HG03159 (cell line): ENCODE data around the gene ZIC2.
"Not testable (repeated sequence)": the region's sequence is repeated elsewhere in the genome, so short reads cannot be mapped to it uniquely, and the experiment has no call there.

Source experiments
- ATAC-seq: cut with Tn5 transposase; IDR thresholded peaks from one replicate; pipeline ENCODE4 v1.9.1; 2021; ENCODE audit warnings: mild to moderate bottlenecking, moderate library complexity; ENCODE audit not compliant: unreplicated experiment

Gene ZIC2

DNA sequence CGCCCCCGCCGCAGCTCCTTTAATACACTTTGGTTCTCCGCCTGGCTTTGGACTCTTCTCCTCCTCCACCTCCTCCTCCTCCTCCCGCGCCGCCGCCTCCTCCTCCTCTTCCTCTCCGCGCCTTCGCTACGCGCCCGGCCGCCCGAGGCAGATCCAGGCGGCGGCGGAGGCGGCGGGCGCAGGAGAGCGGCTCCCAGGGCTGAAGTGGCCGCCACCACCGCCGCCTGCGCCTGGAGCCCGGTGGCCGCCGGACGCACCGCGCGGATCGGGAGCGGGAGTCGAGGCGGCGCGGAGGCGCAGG, at the start of gene ZIC2:
Gene ZIC2, plus strand, starts transcription at position 50 of the 301 bp plus-strand sequence. CDS start 281 bp downstream, outside the sequence.
- ATAC-seq = no peak

DNA sequence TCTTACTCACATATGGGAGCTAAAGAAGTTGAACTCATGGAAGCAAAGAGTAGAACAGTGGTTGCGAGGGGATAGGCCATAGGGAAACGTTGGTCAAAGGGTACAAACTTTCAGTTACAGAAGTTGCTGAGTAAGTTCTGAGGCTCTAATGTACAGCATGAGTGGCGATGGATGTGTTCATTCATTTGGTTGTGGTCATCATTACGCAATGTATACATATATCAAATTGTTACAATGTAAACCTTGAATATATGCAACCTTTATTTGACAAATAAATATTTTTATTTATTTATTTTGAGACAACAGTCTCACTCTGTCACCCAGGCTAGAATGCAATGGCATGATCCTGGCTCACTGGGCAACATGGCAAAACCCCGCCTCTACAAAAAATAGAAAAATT, 48.7 kb upstream of the ZIC2 start:
- ATAC-seq = no peak

DNA sequence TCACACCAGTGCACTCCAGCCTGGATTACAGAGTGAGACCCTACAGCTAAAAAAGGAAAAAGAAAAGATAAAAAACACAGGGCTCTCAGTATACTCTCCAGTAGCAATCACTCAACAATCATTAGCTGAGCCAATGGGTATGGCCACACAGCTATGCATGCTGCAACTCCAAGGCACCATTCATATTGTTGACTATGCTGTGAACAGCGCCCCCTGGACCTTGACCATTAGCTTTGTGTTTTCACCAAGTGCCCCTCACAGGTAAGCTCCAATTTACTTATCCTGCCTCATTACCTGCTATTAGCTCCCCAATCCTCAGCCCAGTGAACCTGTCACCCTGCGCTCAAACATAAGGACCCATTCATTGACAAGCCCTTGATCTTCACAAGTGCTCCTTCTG, 45.8 kb upstream of the ZIC2 start:
- ATAC-seq = no peak

DNA sequence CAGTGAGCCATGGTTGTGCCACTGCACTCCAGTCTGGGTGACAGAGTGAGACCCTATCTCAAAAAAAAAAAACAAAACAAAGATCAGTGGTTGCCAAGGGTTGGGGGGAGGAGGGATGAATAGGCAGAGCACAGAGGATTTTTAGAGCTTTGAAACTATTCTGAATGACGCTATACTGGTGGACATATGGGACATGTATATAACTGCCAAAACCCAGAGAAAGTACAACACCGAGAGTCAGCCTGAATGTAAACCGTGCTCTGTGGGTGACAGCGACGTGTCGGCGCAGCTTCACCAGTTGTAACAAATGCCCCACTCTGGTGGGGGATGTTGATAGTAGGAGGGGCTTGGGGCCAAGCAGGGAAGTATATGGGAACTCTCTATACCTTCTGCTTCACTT, 42.9 kb upstream of the ZIC2 start:
- ATAC-seq = no peak

DNA sequence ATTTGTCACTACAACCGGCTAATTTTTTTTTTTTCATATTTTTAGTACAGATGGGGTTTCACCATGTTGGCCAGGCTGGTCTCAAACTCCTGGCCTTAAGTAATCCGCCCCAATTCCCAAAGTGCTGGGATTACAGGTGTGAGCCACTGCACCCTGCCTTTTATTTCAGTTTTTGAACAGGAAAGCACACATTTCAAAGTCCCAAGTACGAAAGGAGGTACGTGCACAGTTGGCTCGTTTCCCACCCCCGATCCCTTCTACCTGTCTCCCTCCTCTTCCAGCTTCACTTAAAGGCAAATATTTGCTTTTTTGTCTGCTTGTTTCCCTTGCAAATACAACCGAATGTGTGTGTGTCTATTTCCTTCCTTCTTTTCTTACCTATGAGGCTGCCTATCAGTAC, 40.5 kb upstream of the ZIC2 start:
- no peak for ATAC-seq

DNA sequence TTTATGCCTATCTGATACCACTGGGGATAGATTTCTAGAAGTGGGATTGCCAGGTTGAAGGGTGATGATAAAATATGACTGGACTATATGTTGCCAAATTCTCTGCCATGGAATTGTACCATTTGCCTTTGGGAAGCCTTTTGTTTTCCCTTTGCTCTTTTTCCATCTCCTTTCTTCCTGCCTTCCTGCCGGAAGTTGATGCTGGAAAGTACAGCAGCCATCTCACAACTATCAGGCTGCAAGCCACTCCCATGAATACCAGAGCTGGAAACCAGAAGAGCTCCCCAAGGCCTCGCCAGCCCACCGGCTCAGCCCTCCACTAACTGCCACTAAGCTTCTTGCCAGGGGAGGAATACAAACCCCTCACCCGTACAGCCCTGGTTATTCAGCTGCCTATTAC, 39.7 kb upstream of the ZIC2 start:
- ATAC-seq = no peak

DNA sequence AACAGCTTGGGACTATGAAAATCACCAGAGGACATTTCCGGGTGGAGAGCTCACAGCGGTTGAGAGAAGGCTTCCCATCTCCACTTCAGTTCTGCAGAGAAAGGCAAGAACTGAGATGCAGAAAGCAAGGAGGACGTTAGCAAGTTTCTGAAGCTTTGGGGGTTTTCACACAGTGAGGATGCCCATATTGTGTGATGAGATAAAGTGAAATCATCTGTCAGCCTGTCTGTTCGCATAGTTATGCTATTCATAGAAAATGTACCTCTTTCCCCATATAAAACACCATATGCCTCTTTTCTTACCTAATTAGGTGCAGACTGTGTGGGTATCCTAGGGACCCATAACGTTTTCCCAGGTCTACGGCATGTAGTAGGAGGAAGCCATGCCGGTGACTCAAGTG, 37.5 kb upstream of the ZIC2 start:
- no peak for ATAC-seq

DNA sequence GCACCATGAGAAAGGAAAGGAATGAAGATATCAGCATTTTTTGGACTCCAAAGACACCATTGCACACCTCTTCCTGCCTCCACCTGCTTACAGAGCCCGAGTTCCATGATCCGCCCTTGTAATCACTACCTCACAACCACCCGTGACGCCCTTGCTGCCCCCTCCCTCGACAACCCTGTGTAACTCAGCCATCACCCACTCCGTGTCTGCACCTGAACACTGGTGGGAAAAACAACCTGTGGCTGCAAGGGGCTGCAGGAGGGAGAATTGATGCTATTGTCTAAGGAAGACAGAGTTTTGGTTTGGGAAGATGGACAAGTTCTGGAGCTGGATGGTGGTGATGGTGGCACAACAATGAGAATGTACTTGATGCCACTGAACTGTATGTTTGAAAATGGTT, 37.0 kb upstream of the ZIC2 start:
- no peak for ATAC-seq

DNA sequence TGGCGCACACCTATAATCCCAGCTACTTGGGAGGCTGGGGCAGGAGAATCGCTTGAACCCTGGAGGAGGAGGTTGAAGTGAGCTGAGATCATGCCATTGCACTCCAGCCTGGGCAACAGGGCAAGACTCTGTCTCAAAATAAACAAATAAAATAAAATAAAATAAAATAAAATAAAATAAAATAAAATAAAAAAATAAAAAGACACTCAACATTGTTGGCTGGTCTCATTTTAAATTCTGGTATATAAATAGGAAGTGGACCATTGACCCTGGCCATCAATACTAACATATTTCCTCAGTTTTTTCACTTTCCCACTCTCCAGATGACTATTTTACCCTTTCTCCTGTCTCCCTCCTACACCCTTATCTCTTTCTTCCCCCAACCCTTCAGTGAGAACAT, 36.1 kb upstream of the ZIC2 start:
- ATAC-seq = not testable (repeated sequence)

DNA sequence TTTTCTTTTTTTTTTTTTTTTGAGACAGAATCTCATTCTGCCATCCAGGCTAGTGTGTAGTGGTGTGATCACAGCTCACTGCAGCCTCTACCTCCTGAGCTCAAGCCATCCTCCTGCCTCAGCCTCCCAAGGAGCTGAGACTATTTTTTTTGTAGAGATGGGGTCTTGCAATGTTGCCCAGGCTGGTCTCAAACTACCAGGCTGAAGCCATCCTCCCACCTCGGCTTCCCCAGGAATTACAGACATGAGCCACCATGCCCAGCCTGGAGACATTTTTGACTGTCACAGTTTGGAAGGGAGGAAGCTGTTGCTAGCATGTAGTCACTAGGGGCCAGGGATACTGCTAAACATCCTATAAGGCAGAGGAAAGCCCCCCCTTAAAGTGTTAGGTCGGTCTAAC, 33.9 kb upstream of the ZIC2 start:
- no peak for ATAC-seq

DNA sequence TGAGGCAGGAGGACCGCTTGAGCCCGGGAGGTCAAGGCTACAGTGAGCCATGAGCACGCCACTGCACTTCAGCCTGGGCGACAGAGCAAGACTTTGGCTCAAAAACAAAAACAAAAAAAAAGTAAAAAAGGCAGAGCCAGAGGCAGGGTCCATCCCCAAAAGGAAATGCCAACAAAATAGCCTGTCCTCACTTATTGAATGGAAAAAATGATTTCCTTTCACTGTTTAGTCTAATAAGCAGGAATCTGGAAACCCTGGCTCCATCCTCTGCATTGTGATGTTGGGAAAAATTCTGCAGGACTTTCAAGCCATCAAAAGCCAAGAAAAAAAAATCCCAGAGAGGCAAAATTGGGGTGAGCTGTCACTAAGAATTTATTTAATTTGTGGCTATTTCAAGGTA, 33.2 kb upstream of the ZIC2 start:
- no peak for ATAC-seq

DNA sequence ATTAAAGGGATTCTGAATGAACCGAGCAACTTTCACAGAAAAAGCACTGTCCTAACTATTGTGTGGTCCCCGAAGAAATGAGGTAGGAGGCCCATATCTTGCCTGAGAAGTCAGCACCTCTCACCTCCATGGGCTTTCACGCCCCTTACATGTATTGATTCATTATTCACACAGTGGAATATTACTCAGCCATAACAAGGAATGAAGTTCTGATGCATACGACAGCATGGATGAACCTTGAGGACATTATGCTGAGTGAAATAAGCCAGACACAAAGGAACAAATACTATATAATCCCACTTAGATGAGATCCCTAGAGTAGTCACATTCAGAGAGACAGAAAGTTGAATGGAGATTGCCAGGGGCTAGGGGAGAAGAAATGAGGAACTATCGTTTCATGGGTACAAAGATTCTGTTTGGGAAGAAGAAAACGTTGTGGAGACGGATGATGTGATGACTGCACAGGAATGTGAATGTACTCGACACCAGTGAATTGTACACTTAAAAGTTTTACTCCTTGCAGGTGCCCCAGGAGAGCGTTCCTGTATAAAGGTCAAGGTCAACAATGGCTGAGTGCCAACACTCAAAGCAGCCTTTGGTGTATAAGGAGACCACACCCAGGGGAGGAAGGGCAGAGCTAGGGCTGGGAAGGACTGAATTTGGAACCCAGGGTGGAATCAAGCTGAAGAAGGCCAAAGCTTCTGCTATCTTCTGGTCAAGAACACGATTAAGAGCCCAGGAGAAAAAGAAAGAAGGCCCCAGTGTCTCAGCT, 32.5 kb upstream of the ZIC2 start:
- no peak for ATAC-seq

DNA sequence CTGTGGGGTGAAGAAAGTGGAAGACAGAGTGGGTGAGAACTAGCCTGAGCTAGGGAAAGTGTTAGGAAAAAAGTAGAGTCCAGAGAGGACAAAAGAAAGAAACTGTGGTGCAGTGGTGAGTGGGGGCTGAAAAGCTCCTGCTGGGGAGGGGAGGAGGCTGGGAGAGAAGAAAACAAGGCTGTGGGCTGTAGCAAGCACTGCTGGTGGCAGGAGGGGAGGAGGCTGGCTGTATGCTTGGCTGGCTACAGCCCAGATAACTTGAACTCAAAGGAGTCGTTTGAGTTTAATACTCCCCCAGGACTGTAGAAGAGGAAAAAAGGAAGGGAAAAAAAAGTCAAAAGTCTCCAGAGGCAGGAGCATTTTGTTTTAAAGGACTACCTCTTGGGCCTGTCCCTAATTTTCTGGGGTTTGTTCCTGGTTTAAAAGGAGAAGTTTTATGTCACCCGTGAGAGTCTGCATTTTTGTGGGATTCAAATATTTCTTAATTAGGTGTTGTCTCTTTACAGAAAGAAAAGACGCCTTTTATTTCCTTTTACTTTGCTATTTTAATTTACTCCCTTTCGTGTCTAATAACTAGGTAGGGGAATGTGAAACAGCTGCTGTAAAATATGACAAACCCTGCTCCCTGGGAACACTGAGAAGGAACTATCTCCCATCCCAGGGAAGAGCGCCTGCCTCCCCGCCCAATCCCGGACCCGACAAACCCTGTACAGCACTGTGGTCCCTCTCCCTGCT, 31.7 kb upstream of the ZIC2 start:
- ATAC-seq = no peak

DNA sequence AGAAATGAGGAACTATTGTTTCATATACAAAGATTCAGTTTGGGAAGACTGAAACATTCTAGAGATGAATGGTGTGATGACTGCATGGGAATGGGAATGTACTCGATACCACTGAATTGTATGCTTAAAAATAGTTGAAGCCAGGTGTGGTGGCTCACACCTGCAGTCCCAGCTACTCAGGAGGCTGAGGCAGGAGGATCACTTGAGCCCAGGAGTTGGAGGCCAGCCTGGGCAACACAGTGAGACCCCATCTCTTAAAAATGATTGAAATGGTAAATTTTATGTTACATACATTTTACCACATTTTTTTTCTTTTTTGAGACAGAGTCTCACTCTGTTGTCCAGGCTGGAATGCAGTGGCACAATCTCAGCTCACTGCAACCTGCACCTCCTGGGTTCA, 29.9 kb upstream of the ZIC2 start:
- not testable (repeated sequence) for ATAC-seq

DNA sequence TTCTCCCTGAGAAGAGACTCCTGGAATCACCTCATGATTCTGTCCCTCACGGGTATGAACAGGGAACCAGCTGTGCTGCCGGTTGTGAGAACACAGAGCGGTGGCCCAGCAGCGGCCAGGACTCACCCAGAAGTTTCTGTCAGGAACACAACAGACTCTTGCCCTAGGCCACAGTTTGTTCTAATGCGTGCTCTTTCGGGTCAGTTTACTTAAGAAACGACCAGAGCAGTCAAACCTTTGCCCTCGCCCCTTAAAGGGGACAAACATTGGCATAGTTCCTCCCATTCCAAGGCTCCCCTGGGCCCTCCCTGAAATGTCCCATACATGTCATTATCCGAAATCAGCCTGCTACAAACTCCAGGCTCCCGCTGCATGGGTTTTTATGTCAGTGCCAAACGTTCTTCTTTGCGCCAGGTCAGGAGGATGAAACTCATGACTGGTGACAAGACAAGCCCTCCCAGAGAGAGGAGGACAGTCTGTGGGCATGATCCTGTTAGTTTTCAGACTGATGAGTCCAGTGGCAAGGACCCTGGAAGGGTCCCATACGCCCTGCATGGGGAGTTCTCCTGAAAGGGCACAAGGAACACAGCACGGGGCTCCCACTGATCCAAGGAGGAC, 28.3 kb upstream of the ZIC2 start:
- ATAC-seq = no peak

DNA sequence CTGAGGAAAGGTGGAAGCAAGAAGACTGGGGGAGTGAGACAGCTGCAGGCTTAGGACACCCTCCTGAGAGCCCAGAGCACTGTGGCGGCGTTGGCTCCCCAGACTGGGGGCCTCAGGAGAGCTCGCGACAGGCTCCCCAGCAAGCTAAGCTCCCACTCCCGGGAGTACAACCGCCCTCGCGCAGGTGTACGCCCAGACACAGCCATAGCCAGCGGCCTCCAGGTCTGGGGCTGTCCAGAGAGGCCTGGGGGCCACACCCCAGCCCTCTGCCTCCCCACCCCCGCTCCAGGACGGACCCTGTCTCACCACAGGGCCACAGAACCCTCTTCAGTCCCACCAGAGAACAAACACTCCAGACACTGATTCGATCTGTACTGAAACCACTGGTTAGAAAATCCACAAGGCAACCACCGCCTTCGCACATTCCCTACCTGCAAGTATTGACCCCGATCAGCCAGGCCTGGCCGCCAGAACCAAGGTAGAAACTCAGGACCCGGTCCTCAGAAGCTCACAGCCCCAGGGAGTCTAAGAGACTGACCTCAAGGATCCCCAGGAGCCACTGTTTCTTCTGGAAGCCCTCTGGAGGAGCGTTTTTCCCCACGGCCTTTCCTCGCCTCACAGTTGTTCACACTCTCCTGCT, 26.4 kb upstream of the ZIC2 start:
- no peak for ATAC-seq

DNA sequence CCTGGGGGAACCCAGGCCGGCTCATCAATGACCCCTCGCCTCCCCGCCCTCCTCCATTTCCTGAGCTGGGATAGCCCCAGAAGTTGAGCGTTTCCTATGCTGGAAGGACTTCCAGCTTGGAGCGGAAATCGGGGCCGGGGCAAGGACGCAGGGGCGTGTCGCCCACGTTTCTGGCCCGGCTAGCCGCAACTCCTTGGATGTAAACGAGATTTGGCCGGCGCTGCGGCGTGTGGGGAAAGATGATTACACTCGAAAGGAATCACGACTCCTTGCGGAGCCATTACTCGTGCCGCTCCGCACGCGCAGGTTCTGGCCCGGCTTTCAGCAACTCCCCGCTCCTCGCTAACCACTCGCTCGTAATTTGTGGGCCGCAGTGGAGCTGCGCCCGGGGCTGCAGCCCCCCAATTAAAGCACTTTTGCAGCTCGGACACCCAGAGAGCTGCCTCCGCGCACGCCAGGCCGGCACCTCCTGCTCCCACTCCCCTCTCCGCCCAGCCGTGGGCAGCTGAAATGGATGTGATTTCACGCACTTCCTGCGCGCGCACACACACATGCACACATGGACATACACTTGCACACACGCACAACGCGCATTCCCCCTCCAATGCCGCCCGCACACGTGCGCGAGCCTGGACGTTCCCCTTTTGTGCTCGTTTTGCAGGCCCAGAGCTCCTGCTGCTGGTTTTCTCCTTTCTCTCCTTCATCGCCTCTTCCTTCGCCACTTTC, 25.7 kb upstream of the ZIC2 start:
- ATAC-seq = no peak

DNA sequence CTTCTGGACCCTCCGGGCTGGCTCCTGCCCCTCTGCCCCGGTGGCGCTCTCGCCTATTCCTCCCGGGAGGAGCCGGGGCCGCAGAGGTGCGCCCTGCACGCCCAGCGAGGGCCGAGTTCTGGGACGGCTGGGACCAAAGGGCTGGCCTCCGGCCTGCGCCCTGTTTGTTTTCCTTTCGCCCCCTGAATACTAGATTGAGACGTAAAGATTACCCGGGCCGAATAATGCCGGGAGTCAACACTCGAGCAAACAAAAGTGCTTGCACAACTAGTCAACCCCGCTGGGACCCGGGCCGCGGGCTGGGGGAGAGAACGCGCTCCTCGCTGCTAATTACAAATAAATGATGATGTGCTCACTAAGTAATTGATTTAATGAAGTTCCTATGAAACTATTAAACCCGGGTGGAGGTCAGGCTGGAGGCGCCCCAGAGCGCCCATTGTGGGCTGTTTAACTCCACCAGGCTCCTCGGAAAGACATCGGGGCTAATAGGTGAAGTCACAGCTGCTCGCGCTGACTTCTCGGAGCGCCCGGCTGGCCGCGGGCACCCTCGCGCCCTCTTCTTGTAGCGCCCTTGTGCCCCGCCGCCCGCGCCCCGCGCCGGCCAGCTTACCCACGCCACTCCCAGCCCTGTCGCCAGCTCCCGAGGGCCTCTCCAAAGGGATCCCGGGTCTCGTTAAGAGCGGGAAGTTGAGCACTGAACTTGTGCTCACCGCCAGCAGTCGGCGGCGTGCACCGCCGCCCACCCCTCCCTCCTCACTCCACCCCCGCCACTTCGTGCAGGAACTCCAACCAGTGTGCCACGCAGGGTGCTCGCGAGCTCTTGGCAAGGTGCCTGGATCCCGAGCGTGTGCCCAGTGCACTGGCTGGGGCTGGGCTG, 24.9 kb upstream of the ZIC2 start:
- no peak for ATAC-seq

DNA sequence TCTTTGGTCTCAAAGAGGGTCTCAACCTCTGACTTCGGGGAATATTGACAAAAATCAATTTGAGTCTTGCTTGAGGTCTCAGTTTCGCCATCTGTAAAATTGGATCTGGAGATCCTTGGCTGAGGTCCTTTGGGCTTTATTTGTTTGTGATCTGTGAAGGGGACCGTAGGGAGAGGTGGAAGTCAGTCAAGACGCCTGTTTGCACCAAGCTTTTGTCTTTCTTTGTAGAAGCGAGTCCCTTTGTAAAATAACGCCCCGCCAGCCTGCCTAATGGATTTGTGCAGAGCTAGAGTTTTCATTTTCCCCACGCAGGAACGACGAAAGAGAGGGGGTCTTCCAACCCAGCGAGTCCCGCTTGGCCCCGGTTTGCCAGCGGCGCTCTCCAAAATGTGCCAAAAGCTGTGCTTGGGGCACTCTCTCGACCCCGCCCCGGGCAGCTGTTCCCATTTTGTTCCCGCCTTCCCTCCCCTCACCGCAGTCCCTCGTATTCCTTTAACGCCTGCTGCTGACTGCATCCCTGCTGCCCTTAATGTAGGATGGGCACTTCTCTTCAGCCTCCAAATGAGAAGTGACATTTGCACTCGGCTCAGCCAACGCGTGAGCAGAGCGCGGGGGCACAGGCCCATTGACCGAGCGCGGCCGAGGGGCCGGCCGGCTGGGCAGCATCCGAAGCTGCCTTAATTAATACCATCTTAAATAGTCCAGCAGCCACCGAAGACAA, 23.0 kb upstream of the ZIC2 start:
- ATAC-seq = no peak

DNA sequence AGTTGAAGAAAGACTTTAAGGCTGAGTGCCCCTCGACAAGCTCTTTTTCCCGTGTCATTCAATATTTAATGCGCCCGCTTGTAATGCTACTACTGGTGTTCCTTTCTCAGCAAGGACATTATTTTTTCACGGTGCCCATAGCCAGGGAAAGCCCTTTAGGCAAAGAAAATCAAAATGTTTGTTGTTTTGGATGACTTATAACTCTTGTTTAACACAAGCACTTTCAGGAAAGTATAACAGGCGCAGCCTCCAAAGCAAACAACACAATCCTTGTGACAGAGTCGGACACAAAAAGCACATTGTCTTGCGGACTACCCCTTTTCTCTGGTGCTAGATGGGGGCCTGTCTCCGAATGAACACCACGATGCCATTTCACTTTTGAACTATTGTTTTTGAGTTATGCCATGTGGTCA, 22.5 kb upstream of the ZIC2 start:
- ATAC-seq = no peak
